ENCODE data around the gene MYH1.

Gene MYH1

DNA sequence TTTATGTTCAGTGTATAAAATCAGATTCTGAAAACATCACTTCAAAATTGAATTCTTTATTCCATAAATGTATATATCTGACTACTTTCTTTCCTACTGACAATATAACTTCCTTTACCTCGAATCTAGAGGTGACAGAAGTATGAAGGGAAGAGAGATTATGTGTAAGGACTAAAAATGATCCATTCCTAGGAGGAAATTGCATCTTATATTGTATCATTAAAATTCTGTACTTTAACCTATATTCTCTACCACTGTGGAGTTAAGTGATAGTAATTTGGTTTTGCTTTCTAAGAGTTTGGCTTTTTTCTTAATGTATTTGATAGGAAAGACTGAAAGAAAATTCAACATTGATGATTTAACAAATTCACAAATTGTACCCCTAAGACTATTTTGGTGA is 60.4 kb downstream of the MYH1 start:
- Histone ChIP-seq H3K4me1 (ENCODE audit: control insufficient read depth, low read depth, low read length) (no peaks in the 10 kb centered on the region), H2BK15ac (replicated peaks; ENCODE audit: low read depth) (no peak overlapping the region), H4K5ac (ENCODE audit: low read length) (no peak overlapping the region), H2BK5ac (ENCODE audit: low read length) (no peak overlapping the region), H2AK5ac (ENCODE audit: low read length) (no peak overlapping the region), H2BK120ac (ENCODE audit: low read depth, low read length) (no peak overlapping the region), H3K27ac (ENCODE audit: low read depth, low read length) (no peak overlapping the region), H4K8ac (ENCODE audit: low read depth, low read length) (no peak overlapping the region), H3K4ac (ENCODE audit: low read depth, low read length) (no peak overlapping the region), H3K56ac (ENCODE audit: low read length) (no peak overlapping the region), H3K4me3 (ENCODE audit: low read length) (no peak overlapping the region), H3K79me1 (ENCODE audit: low read length) (no peaks in the 10 kb centered on the region), H3K27me3 (ENCODE audit: insufficient read depth, low read length, poor library complexity) (no peaks in the 10 kb centered on the region), H3K18ac (ENCODE audit: low read length) (no peak overlapping the region), H3K23ac (ENCODE audit: low read length) (no peak overlapping the region), H3K79me2 (ENCODE audit: control insufficient read depth, insufficient read depth, low read length) (no peaks in the 10 kb centered on the region), H3K36me3 (ENCODE audit: control insufficient read depth, insufficient read depth, low read length) (no peaks in the 10 kb centered on the region), H3K9ac (ENCODE audit: low read length) (no peak overlapping the region), H3K4me2 (ENCODE audit: low read length) (no peak overlapping the region)
- DNase-seq = no peak
- WGBS (ENCODE audit: extremely low coverage, insufficient coverage, low lambda C conversion rate) = no CpG with 5 or more reads among the region's 1 CpG

DNA sequence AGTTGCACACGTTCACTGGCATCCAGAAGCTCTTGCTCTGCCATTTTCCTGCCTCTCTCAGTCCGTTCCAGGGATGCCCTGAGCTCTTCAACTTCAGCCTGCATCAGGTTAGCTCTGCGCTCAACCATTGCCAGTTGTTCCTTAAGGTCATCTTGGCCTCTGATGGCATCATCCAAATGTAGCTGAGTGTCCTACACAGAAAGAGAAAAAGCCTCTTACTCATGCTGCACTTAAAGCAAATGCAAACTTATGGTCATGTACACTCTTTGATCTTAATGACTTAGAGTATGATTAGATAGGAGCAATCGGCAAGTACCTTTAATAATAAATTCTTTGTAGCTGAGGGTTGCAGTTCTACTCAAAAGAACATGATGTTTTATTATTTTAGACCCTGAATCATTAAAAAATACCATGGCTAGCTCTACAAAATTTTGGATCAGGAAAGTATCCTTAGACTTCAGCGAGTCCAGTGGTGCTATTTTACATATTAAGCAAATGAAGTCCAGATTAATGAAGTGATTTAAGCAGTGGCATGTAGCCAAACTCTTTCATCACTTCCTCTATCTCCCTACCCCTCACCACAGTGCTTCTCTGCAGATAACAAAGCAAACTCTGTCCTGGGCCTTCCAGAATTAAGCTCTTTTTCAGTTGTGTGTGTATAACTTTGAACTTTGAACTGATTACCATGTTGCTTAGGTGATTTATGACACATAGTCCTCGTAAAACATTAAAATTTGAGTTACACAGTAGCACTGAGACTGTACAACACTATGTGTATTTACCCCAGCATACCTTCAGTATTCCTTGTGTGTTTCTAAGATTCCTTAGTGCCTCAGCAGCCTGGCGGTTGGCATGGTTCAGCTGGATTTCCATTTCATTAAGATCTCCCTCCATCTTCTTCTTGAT is 71.1 kb downstream of the MYH1 start:
- H2BK120ac ChIP-seq (ENCODE audit: low read depth, low read length) = no peak overlapping the region
- H3K4me2 ChIP-seq (ENCODE audit: low read length) = no peak overlapping the region
- WGBS (ENCODE audit: extremely low coverage, insufficient coverage, low lambda C conversion rate) = no CpG with 5 or more reads among the region's 7 CpGs

More for the DNA sequence above, 71.1 kb downstream of the MYH1 start:
- DNase-seq = no peak
- Histone ChIP-seq H3K18ac (ENCODE audit: low read length) (no peak overlapping the region), H3K4me1 (ENCODE audit: control insufficient read depth, low read depth, low read length) (no peaks in the 10 kb centered on the region), H3K79me1 (ENCODE audit: low read length) (no peaks in the 10 kb centered on the region), H4K5ac (ENCODE audit: low read length) (no peak overlapping the region), H3K56ac (ENCODE audit: low read length) (no peak overlapping the region), H3K4ac (ENCODE audit: low read depth, low read length) (no peak overlapping the region), H3K9ac (ENCODE audit: low read length) (no peak overlapping the region), H3K79me2 (ENCODE audit: control insufficient read depth, insufficient read depth, low read length) (no peaks in the 10 kb centered on the region), H3K27me3 (ENCODE audit: insufficient read depth, low read length, poor library complexity) (no peaks in the 10 kb centered on the region), H3K23ac (ENCODE audit: low read length) (no peak overlapping the region), H3K27ac (ENCODE audit: low read depth, low read length) (no peak overlapping the region), H4K8ac (ENCODE audit: low read depth, low read length) (no peak overlapping the region), H3K4me3 (ENCODE audit: low read length) (no peak overlapping the region), H3K36me3 (ENCODE audit: control insufficient read depth, insufficient read depth, low read length) (no peaks in the 10 kb centered on the region), H2BK5ac (ENCODE audit: low read length) (no peak overlapping the region), H2BK15ac (replicated peaks; ENCODE audit: low read depth) (no peak overlapping the region), H2AK5ac (ENCODE audit: low read length) (no peak overlapping the region)

Measured in mesendoderm (in vitro differentiated cells).